NCI-H146 (cell line): ENCODE results near the gene PKIG.

Experiments used
- DNase-seq: peaks from one replicate; lab custom pipeline; 2025; lab: John Stamatoyannopoulos, UW

Gene PKIG

DNA sequence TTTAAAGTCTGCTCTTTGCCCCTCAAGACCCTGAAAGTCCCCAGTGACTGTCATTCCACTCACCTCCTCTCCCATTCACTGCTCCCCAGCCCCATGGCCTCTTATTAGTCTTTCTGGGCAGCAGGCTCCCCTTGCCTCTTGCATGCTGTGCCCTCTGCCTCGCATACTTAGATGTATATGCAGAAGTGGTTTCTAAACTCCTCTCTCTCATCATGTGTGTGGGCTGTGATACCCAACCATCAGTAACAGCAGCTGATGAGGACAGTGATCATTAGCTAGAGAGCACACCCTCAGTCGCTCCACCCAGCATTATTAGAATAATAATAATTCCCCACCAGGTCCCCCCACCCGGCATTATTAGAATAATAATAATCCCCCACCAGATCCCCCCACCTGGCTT is 14.5 kb downstream of the PKIG start:
- no peak for DNase-seq

- no peak for DNase-seq
Measured at GRCh38 chr20:44597516-44597915, 15.1 kb downstream of the PKIG start.

- DNase-seq, result no peak
Measured at GRCh38 chr20:44597930-44598329, 15.6 kb downstream of the PKIG start.

DNA sequence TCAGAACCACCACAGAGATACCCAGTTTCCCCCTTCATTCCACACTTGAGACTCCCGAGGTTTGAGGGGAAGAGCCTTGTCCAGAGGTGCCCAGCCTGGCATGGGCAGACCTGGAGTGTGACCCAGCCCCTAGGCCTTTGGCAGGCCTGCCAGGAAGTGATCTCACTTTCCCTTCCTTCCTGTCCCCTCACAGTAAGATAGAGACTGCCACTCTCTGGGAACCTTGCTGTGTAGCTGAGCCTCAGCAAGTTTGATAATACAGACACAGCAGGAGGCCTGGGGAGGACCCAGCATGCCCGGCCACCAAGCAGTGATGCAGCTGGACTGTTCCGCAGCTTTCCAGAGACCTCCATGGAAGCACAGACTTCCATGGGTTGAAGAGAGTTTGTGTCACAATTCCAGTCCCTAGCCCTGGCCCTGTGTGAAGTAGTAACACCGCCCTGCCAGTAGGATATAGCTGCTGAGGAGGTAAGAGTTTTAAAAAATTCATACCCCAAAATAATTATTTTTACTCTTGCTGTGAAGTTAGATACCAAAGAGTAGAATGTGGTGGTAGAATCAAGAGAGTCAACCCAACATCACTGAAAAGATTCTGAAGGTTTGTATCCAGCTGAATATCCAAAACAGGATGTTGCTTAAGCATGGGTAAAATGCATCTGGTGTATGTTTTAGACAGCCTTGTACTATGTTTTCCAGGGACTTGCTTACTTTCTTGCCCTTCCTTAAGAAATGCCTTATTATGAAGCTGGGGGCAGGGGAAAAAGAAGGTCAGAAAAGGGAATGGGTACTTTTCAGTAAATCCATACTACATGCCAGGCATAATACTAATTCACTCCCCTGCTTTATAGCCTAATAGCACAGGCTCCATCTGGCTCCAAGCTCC is 16.3 kb downstream of the PKIG start:
- peak; percentile 71 for DNase-seq

GRCh38 chr20:44599715-44600114 is 17.3 kb downstream of the PKIG start:
- DNase-seq, result no peak

- DNase-seq, result no peak
Measured at GRCh38 chr20:44600301-44600700, 17.9 kb downstream of the PKIG start.

GRCh38 chr20:44600758-44601201 is 18.4 kb downstream of the PKIG start:
- DNase-seq, result no peak

GRCh38 chr20:44601236-44601671 is 18.9 kb downstream of the PKIG start:
- DNase-seq, result no peak

DNA sequence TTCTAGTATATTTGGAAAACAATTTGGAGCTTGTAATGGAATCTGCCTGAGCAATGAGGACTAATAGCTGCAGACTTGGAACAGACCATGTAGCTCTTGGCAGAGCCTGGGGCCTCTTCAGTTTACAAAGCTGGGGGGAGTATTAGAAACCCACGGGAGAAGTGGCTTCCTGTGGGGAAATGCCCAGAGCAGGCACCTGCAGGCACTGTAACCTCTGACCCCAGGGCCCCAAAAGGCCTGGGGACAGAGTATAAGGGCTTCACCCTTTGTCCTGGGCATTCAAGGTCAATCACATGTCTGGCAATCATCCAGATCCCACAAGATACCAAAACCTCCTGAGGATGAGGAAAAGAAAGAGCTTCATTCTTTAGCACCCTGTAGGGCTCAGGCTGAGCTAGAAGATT is 19.4 kb downstream of the PKIG start:
- no peak for DNase-seq

- DNase-seq, result no peak
Measured at GRCh38 chr20:44603327-44603726, 20.9 kb downstream of the PKIG start.

DNA sequence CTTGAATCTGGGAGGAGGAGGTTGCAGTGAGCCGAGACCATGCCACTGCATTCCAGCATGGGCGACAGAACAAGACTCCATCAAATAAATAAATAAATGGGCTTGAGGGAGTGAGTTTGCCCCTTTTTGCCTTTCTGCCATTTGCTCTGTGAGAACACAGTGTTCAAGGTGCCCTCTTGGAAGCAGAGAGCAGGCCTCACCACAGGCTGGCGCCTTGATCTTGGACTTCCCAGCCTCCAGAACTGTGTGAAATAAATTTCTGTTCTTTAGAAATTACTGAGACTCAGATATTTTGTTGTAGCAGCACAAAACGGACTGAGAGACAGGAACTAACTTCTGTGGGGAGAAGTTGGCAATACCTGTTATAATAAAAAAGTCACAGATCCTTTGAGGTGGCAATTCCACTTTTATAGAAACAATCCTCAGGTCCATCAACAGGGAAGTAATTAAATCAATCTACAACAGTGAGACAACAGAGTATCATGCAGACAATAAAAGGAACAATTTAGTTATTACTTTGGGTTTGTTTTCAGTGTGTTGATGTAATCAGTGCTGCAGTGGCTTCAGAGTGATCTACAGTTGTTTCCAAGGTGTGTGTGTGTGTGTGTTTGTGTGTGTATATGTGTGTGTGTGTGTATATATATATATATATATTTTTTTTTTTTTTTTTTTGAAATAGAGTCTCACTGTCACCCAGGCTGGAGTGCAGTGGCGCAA is 24.5 kb downstream of the PKIG start:
- no peak for DNase-seq

DNA sequence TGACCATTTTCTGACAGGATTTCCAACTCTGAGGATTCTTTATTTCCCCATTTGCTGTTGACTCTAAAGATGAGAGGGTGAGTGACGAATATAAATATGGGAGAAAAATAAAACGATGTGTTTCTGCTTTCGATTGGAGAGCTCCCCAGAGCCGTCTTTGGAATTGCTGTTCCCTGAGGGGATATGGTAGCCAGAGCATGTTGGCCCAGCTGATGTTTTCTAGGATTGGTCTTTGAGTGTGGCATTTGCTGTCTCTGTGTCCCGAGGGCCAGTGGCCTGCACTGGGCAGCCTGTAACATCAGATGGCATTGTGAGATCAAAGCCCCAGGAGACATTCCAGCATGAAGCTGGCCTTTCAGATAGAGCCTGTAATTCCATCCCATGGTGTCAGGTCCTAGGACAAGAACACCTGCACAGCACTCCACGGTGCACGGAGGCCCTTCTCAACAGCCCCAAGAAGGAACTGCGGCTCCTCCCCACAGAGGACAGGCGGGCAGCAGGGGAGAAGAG is 26.7 kb downstream of the PKIG start:
- no peak for DNase-seq

DNA sequence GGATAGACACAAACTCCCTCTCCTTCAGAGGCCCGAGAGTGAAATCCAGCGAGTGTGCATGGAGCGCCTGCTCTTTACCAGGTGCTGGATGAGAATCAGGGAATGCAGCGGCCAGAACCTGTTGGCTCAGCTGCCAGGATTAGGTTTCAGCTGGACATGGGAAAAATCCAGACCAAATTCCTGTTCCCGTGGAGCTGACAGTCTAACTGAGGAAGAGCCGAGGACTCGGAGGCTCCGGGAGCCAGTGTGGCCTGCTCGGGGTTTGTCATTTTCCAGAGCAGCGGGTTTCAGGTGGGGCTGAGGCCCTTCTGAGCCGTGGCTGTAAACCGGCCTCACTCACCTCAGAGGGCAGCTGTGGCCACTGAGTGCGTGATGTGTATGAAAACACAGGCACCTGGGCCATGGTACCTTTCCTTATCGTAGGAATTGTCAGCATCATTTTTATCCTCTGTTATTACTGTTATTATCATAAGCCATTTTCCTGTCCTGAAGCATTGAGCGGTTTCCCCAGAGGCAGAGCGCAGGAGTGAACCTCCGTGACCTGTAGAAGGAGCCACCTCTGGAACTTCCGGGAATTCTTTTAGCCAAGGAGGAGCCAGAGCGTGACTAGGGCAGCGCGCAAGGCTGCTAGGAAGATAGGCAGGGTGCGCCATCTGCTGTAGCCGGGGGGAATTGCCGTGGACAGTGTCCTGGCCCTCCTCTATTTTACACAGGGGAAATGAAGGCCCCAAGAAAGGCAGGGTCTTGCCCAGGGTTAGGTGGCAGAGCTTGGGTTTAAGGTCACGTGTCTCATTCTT is 27.3 kb downstream of the PKIG start:
- DNase-seq, result peak; percentile 91

DNA sequence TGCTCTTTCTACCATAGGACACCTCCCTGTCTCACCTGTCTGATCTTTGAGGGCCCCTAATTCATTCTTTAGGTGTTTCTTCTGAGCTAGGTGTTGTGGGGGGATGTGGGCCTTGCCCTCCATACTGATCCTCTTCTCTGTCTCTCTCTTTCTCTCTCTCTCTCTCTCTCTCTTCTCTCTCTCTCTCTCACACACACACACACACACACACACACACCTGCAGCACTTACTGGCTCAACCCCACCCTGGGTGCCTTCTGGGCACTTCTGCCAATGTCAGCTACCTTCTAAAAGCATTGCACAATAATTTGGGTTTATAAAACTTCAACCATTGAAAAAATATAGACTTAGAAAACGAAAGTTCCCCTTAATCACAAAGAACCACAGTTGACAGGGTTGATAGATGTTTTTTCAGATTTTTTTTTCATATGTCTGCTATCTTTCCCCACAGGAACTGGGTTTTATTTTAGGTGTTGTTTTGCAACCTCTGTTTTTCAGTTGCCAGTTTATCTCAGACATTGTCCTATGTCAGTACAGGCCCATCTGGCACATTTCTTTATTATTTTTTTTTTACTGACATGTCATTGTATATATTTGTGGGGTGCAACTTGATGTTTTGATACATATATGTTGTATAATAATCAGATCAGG is 28.1 kb downstream of the PKIG start:
- DNase-seq, result no peak

DNA sequence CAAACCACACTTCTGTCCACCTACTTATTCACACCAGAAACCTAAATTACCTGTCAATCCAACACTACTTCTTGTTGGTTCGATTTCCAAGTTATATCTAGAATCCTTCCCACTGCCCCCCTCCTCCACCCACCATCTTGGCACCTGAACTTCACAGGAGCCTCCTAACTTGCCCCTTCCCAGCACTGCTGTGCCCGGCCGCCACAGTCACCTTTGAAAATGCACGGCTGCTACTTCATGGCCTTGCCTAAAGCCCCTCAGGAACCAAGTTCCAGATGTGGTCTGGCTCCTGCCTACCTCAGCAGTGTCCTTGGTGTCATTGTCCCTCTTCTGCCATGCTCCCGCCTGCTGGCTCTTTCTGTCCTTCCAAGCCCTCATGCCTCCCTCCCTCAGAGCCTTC is 31.2 kb downstream of the PKIG start:
- DNase-seq, result no peak

DNA sequence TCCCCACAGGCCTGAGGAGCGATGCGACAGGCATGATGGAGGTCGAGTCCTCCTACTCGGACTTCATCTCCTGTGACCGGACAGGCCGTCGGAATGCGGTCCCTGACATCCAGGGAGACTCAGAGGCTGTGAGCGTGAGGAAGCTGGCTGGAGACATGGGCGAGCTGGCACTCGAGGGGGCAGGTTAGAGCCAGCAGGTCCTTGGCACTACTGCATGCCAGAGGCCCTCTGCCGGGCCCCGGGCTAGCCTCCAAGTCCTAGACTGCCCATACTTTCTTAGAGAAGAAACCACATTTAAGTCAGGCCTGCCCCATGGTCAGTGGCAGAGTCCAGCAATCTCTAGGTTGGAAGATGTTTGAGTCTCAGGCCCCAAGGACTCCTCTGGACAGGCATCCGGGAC is 32.1 kb downstream of the PKIG start:
- no peak for DNase-seq

DNA sequence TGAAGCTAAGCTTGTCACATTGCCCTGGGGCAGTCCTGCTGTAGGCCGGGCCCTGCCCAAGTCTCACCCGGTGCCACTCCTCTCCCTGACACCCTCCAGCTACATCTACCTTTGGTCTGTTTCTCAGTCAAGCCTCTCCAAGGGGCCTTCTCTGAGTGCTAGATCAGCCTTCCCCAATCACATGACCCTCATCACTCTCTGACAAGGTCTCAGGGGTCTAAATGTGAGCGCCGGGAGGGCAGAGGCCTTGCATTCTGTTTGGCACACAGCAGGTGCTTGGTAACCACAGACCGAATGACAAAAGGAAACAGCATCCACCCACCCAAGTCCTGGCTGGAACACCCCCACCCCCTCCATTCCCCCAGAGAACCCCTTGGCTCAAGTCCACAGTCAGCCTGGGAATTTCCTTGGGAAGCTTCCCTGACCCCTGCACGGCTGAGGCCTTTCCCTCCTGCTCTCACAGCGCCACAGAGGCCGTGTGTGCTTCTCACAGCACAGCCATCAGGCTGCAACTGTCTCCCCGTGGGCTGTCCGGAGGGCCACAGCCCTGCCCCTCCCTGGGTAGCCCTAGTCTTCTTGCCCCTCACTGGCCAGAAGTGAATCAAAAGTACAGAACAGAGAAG is 32.9 kb downstream of the PKIG start:
- no peak for DNase-seq

DNA sequence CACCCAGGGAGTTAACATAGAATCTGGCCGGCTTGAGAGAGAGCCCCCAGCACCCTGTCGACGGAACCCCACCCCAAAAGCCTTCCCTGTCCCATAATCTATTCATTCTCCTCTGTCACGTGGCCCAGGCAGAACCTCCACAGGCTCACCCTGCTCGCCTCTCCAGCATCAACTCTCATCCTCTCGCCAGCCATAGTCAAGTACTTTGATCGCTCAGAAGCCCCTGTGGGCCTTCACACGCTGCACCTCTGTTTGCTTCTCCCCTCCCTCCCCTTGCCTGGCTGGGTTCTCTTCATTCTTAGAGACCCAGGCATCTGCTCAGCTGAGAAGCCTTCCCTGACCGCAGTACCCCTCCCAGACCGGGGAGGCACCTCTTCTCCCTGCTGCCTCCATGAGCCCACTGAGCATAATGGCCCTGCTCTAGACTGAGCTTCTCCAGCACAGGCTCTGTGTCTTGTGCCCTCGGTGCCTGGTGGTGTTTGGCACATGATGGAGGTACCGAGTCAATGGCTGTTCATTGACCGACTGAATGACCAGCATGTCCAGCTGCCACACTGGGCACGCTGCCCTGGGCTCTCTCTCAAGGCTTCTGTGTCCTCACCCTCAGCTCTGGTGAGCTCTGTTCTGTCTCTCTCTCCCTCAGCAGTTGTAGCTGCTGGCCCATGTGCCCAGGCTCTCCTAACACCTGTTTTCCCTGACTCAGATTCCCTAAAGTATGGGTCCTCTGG is 33.7 kb downstream of the PKIG start:
- no peak for DNase-seq

GRCh38 chr20:44616604-44616964 is 34.2 kb downstream of the PKIG start:
- DNase-seq, result no peak

DNA sequence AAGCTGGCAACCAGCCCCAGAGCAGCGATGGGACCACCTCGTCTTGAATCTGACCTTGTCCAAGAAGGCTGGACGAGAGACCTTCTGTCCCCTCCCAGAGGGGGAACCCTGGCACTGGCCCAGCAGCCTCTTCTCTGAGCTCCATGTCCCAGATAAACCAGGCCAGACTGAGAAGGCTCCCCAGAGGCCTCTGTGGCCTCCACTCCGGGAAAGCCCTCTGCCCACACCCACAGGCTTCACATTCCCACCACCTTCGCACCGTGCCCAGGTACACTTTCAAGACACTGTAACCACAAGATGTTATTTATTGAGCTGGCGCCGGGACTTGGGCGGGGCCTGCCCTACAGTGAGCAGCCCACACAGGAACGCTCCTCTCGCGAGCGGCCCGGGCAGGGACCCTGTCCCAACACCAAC is 35.9 kb downstream of the PKIG start:
- no peak for DNase-seq

DNA sequence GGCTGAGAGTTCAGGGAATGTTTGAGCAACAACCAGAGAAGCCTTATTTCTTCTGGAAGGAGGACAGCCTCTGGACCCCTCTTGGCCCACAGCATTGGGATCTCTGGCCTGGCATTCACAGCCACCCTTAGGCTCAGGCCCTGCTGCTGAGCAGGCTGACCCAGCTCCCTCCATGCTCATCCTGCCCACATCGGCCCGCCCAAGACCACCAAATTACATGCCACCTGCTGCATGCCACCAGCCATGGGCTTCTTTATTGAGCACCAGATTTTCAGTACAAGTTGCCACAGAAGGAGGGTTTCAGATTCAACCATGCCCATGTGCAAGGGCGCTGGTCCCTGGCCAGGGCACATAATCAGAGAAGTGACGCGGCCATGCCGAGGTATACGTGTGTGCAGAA is 36.9 kb downstream of the PKIG start:
- DNase-seq, result no peak
